Spleen (tissue), 11 donors: ENCODE results near the gene MAP4K4. TPM values are rescaled to one million over a fixed set of nuclear protein-coding genes. Genes with fewer than 3 reads are reported as not detected.

Experiments
- DNase-seq: peaks from one replicate; pipeline ENCODE4 v3.0.0-alpha.2; 2020
- H3K27ac ChIP-seq, 8 donors: fragments of 200-600 bp; sonication (generic) in 7 of 8; 1 replicate in 4 of 8; 2 replicates in 4 of 8; pipeline versions ENCODE4 v1.5.0 to v1.8.0; 2016 to 2021; ENCODE audit warnings: inconsistent platforms in 4 of 8, mild to moderate bottlenecking in 4 of 8, moderate library complexity in 1 of 8
- H3K27me3 ChIP-seq, 7 donors: fragments of 200-600 bp; sonication (generic) in 6 of 7; replicated peaks in 1 of 7; 1 replicate in 4 of 7; 2 replicates in 3 of 7; pipeline versions ENCODE4 v1.5.0 to v1.8.0; 2016 to 2021; ENCODE audit warnings: inconsistent platforms in 3 of 7, mild to moderate bottlenecking in 1 of 7
- H3K36me3 ChIP-seq, 6 donors: fragments of 200-600 bp; sonication (generic) in 5 of 6; 1 replicate in 4 of 6; 2 replicates in 2 of 6; pipeline versions ENCODE4 v1.5.0 to v1.8.0; 2016 to 2021; ENCODE audit warnings: inconsistent platforms in 2 of 6
- H3K4me1 ChIP-seq, 6 donors: fragments of 200-600 bp; sonication (generic) in 5 of 6; 1 replicate in 3 of 6; 2 replicates in 3 of 6; pipeline versions ENCODE4 v1.5.0 to v1.8.0; 2016 to 2021; ENCODE audit warnings: inconsistent platforms in 3 of 6
- H3K4me3 ChIP-seq, 8 donors: fragments of 200-600 bp; sonication (generic) in 7 of 8; 1 replicate in 4 of 8; 2 replicates in 4 of 8; pipeline versions ENCODE4 v1.5.0 to v1.8.0; 2016 to 2021; ENCODE audit warnings: inconsistent platforms in 4 of 8, mild to moderate bottlenecking in 4 of 8, moderate library complexity in 2 of 8
- H3K9me3 ChIP-seq, 8 donors: fragments of 200-600 bp; sonication (generic) in 7 of 8; 1 replicate in 4 of 8; 2 replicates in 4 of 8; pipeline versions ENCODE4 v1.5.0 to v1.8.0; 2016 to 2021; ENCODE audit warnings: inconsistent platforms in 4 of 8
- CTCF ChIP-seq, 11 experiments: fragments of 200-600 bp in 7 of 11; fragments of 450-650 bp in 4 of 11; sonication (generic) in 4 of 11; IDR thresholded peaks in 8 of 11; conservative IDR thresholded peaks in 3 of 11; 1 replicate in 7 of 11; 2 replicates in 4 of 11; pipeline versions ENCODE4 v1.4.0 to v1.8.0; 2016 to 2021; ENCODE audit warnings: antibody characterized with exemption in 11 of 11, inconsistent platforms in 4 of 11, mild to moderate bottlenecking in 1 of 11
- POLR2A ChIP-seq, 3 donors: fragments of 450-650 bp; IDR thresholded peaks; one replicate each; pipeline ENCODE4 v1.5.1; 2017; ENCODE audit warnings: antibody characterized with exemption in 3 of 3, mild to moderate bottlenecking in 1 of 3
- POLR2AphosphoS5 ChIP-seq, 3 donors: sonication (generic); formaldehyde crosslinking; IDR thresholded peaks; one replicate each; pipeline ENCODE4 v1.5.1; 2017; ENCODE audit warnings: antibody characterized with exemption in 3 of 3
- WGBS, 5 donors: extraction: QIAGEN DNeasy Blood & Tissue Kit in 3 of 5; methylation state at CpG; one replicate each; pipeline versions ENCODE4 v1.1.5 to v1.1.7; 2013 to 2018; 5-methylcytosine and 5-hydroxymethylcytosine counted together
- intact Hi-C: fragments of 100-400 bp; cut with DNase I; formaldehyde crosslinking; loops from one replicate; pipeline ENCODE4 v1.15.0; 2023; ENCODE audit warnings: low total_unique reads
- polyA plus RNA-seq, 3 donors: library from polyadenylated mRNA; stranded (reverse); fragments of 200-250 nt; gene quantifications; one replicate each; pipeline ENCODE4 v1.2.1, GENCODE V29; 2013
- total RNA-seq, 7 donors: library from RNA; depleted of rRNA in 3 of 7; stranded (reverse); fragments of >200 nt in 3 of 7; fragmentation: NEBNext Ultra II Directional in 4 of 7; extraction: Animal tissue kit (Norgen Biotek cat#: 25700) in 4 of 7; gene quantifications; one replicate each; pipeline versions ENCODE4 v1.1.0 to v1.2.1, GENCODE V29; 2016 to 2021
- donor health status: healthy with polysubstance abuse.
- donor health status: DM: no; HTN: no; CAD: no; lungs with moderate emphysema.
- donor health status: DM: no; HTN: no; CAD: no.
- donor health status: Bipolar disorder and iron deficiency.
- donor health status: healthy.
- donor health status: DM: no; HTN: no; CAD: no.
- donor health status: DM: yes; HTN: yes; CAD: no.

Gene MAP4K4
- total and polyA plus RNA-seq, 10 donors, result 16.7 to 108 (median 71.7) TPM

DNA sequence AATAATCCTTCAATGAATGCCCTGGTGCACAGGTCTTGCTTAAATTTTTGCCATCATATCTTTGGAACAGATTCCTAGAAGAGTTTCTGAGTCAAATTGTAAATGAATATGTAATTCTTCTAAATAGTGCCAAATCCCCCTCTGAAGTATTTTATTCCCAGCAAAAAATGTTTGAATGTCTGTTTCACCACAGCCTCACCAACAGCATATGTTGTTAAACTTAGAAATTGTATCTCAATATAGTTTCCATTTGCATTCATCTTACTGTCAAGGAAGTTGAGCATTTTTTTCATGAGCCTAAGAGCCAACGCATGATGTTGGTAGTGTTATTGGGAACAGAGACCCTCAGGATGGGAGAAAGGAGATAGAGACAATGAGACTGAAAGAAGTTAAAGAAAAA lies 207.4 kb downstream of the MAP4K4 start:
- peaks cover 2 to 70% (median 54%) of the 10 kb centered on the region in 8 donors for H3K9me3 ChIP-seq
- peaks cover 0 to 7% (median 0%) of the 10 kb centered on the region in 6 donors for H3K4me1 ChIP-seq
- DNase-seq, result no peak
- H3K4me3 ChIP-seq, result no peak overlapping the region
- intact Hi-C loops, result no loop called here
- WGBS, 5 donors, result 87 to 96% (median 92%) methylated on average over 1 of the region's 1 CpG
- H3K27ac ChIP-seq, result no peak overlapping the region
- no peak for TF ChIP-seq CTCF (IDR thresholded peaks at IDR 0.05 in 8 of 11, conservative IDR thresholded peaks at IDR 0.05 in 3 of 11)
- TF ChIP-seq POLR2AphosphoS5 (IDR thresholded peaks at IDR 0.05), result no peak
- no peak for TF ChIP-seq POLR2A (IDR thresholded peaks at IDR 0.05)
- H3K27me3 ChIP-seq, result peaks cover 0 to 3% (median 0%) of the 10 kb centered on the region in 7 donors
- H3K36me3 ChIP-seq, result no peaks in the 10 kb centered on the region

GRCh38 chr2:101905746-101906336 lies 208.3 kb downstream of the MAP4K4 start:
- H3K36me3 ChIP-seq, result no peaks in the 10 kb centered on the region
- no peak for DNase-seq
- H3K4me1 ChIP-seq, result no peaks in the 10 kb centered on the region
- H3K9me3 ChIP-seq, result peaks cover 2 to 74% (median 61%) of the 10 kb centered on the region in 8 donors
- intact Hi-C loops, result no loop called here
- H3K27ac ChIP-seq, result no peak overlapping the region
- TF ChIP-seq POLR2AphosphoS5 (IDR thresholded peaks at IDR 0.05), result no peak
- no peak for TF ChIP-seq CTCF (IDR thresholded peaks at IDR 0.05 in 8 of 11, conservative IDR thresholded peaks at IDR 0.05 in 3 of 11)
- TF ChIP-seq POLR2A (IDR thresholded peaks at IDR 0.05), result no peak
- no peak overlapping the region for H3K4me3 ChIP-seq
- H3K27me3 ChIP-seq, result peaks cover 0 to 3% (median 0%) of the 10 kb centered on the region in 7 donors
- WGBS, 5 donors, result 75 to 88% (median 80%) methylated on average over 9 of the region's 9 CpGs

GRCh38 chr2:101909760-101910159 lies 212.3 kb downstream of the MAP4K4 start:
- Histone ChIP-seq H3K27ac (peak overlapping the region in 4 of 8 donors; percentile 30 to 83 (median 67)), H3K9me3 (peaks cover 2 to 72% (median 52%) of the 10 kb centered on the region in 8 donors), H3K27me3 (peaks cover 0 to 3% (median 0%) of the 10 kb centered on the region in 7 donors), H3K4me1 (peaks cover 0 to 23% (median 7%) of the 10 kb centered on the region in 6 donors), H3K36me3 (no peaks in the 10 kb centered on the region), H3K4me3 (no peak overlapping the region)
- TF ChIP-seq CTCF (IDR thresholded peaks at IDR 0.05 in 8 of 11, conservative IDR thresholded peaks at IDR 0.05 in 3 of 11), result no peak
- TF ChIP-seq POLR2AphosphoS5 (IDR thresholded peaks at IDR 0.05), result no peak
- no peak for TF ChIP-seq POLR2A (IDR thresholded peaks at IDR 0.05)
- intact Hi-C loops, result no loop called here
- whole genome bisulfite sequencing, 5 donors, result 30 to 48% (median 45%) methylated on average over 1 of the region's 1 CpG
- no peak for DNase-seq

- Histone ChIP-seq H3K4me3 (no peak overlapping the region), H3K27me3 (no peaks in the 10 kb centered on the region), H3K27ac (peak overlapping the region in 4 of 8 donors; percentile 31 to 83 (median 64)), H3K9me3 (peaks cover 2 to 44% (median 32%) of the 10 kb centered on the region in 8 donors), H3K4me1 (peaks cover 0 to 33% (median 7%) of the 10 kb centered on the region in 6 donors), H3K36me3 (no peaks in the 10 kb centered on the region)
- no peak for DNase-seq
- TF ChIP-seq POLR2A (IDR thresholded peaks at IDR 0.05), result no peak
- no peak for TF ChIP-seq POLR2AphosphoS5 (IDR thresholded peaks at IDR 0.05)
- TF ChIP-seq CTCF (IDR thresholded peaks at IDR 0.05 in 8 of 11, conservative IDR thresholded peaks at IDR 0.05 in 3 of 11), result no peak
- WGBS, 5 donors, result 44 to 55% (median 51%) methylated on average over 2 of the region's 2 CpGs
- intact Hi-C loops, result no loop called here
Observed at GRCh38 chr2:101912545-101912944, 215.0 kb downstream of the MAP4K4 start.
